NT2/D1 (cell line): ENCODE results near the gene RAP1GAP2.

Experiments
- SUZ12 ChIP-seq: IDR thresholded peaks from 2 replicates; pipeline ENCODE4 v1.6.1; 2011; ENCODE audit not compliant: insufficient read length, insufficient read depth; ENCODE audit errors: extremely low read depth
- ZNF274 ChIP-seq: IDR thresholded peaks from 2 replicates; pipeline ENCODE4 v1.6.1; 2011; ENCODE audit warnings: mild to moderate bottlenecking, low read depth, low read length

GRCh38 chr17:2994441-2994840 is 198.2 kb downstream of the RAP1GAP2 start:
- TF ChIP-seq ZNF274: no peak
- TF ChIP-seq SUZ12: no peak
